ENCODE measurements around the gene UIMC1. TPM values are rescaled to one million over a fixed set of nuclear protein-coding genes. Genes with fewer than 3 reads are reported as not detected.
"Not testable (repeated sequence)": the region's sequence is repeated elsewhere in the genome, so short reads cannot be mapped to it uniquely, and the experiment has no call there.

UIMC1 gene
- total RNA-seq, 1 donor from 2014 or later = 70.6 TPM

DNA sequence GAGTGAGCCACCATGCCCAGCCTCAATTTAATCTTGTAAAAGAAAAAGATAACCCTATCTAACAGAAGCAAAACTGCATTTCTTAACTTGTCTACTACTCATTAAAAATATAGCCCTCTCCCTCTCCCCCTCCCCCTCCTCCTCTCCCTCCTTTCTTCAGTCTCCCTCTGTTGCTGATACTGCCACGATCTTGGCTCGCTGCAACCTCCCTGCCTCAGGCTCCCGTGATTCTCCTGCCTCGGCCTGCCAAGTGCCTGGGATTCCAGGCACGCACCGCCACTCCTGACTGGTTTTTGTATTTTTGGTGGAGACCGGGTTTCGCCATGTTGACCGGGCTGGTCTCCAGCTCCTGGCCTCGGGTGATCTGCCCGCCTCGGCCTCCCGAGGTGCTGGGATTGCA lies 23.5 kb downstream of the UIMC1 start:
- H3K9me3 Mint-ChIP-seq; H3K27me3 Mint-ChIP-seq (ENCODE audit: insufficient read depth); H3K4me3 Mint-ChIP-seq; intact Hi-C loops (cut with micrococcal nuclease); DNase-seq (ENCODE audit: low spot score): not testable (repeated sequence)
- Mint-ChIP-seq H3K27ac (peak overlapping the region; percentile 29), H3K36me3 (ENCODE audit: low read depth) (peaks cover 19% of the 10 kb centered on the region), H3K4me1 (ENCODE audit: low read depth) (peaks cover 11% of the 10 kb centered on the region)

DNA sequence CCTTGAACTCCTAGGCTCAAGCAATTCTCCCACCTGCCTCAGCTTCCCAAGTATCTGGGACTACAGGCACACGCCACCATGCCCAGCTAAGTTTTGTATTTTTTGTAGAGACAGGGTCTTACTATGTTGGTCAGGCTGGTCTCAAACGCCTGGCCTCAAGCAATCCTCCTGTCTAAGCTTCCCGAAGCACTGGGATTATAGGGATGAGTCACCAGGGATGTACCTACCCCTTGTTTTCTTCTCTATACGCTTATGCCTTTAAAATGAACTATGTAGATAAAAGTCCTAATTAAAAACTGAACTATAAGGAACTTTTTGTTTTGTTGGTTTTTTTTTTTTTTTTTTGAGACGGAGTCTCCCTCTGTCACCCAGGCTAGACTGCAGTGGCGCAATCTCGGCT lies 25.8 kb downstream of the UIMC1 start:
- no peak for DNase-seq (ENCODE audit: low spot score)
- H3K27ac Mint-ChIP-seq = no peak overlapping the region
- no peaks in the 10 kb centered on the region for H3K27me3 Mint-ChIP-seq (ENCODE audit: insufficient read depth)
- peaks cover 6% of the 10 kb centered on the region for H3K4me1 Mint-ChIP-seq (ENCODE audit: low read depth)
- intact Hi-C loops (cut with micrococcal nuclease) = no loop called here
- H3K4me3 Mint-ChIP-seq = no peak overlapping the region
- no peaks in the 10 kb centered on the region for H3K9me3 Mint-ChIP-seq
- peaks cover 22% of the 10 kb centered on the region for H3K36me3 Mint-ChIP-seq (ENCODE audit: low read depth)

- H3K27ac Mint-ChIP-seq = no peak overlapping the region
- DNase-seq (ENCODE audit: low spot score) = no peak
- intact Hi-C loops (cut with micrococcal nuclease) = no loop called here
- H3K4me1 Mint-ChIP-seq (ENCODE audit: low read depth) = no peaks in the 10 kb centered on the region
- H3K4me3 Mint-ChIP-seq = no peak overlapping the region
- H3K9me3 Mint-ChIP-seq = no peaks in the 10 kb centered on the region
- peaks cover 29% of the 10 kb centered on the region for H3K36me3 Mint-ChIP-seq (ENCODE audit: low read depth)
- no peaks in the 10 kb centered on the region for H3K27me3 Mint-ChIP-seq (ENCODE audit: insufficient read depth)
These were observed 26.9 kb downstream of the UIMC1 start for GRCh38 chr5:176979669-176980068.

GRCh38 chr5:176965633-176966032 lies 40.9 kb downstream of the UIMC1 start:
- H3K4me1 Mint-ChIP-seq (ENCODE audit: low read depth) = peaks cover 5% of the 10 kb centered on the region
- no peaks in the 10 kb centered on the region for H3K27me3 Mint-ChIP-seq (ENCODE audit: insufficient read depth)
- H3K4me3 Mint-ChIP-seq = no peak overlapping the region
- DNase-seq (ENCODE audit: low spot score) = no peak
- no peaks in the 10 kb centered on the region for H3K9me3 Mint-ChIP-seq
- H3K27ac Mint-ChIP-seq = no peak overlapping the region
- intact Hi-C loops (cut with micrococcal nuclease) = no loop called here
- peaks cover 37% of the 10 kb centered on the region for H3K36me3 Mint-ChIP-seq (ENCODE audit: low read depth)

GRCh38 chr5:176959051-176959450 lies 47.5 kb downstream of the UIMC1 start:
- no peak for DNase-seq (ENCODE audit: low spot score)

GRCh38 chr5:176956756-176957155 lies 49.8 kb downstream of the UIMC1 start:
- no peak for DNase-seq (ENCODE audit: low spot score)
- H3K27ac Mint-ChIP-seq = no peak overlapping the region
- H3K36me3 Mint-ChIP-seq (ENCODE audit: low read depth) = peaks cover 35% of the 10 kb centered on the region
- H3K4me1 Mint-ChIP-seq (ENCODE audit: low read depth) = peaks cover 5% of the 10 kb centered on the region
- H3K4me3 Mint-ChIP-seq = no peak overlapping the region
- H3K27me3 Mint-ChIP-seq (ENCODE audit: insufficient read depth) = no peaks in the 10 kb centered on the region
- intact Hi-C loops (cut with micrococcal nuclease) = no loop called here
- H3K9me3 Mint-ChIP-seq = no peaks in the 10 kb centered on the region

More at GRCh38 chr5:176959051-176959450, 47.5 kb downstream of the UIMC1 start:
- no peak overlapping the region for H3K4me3 Mint-ChIP-seq
- H3K27ac Mint-ChIP-seq = no peak overlapping the region
- H3K9me3 Mint-ChIP-seq = no peaks in the 10 kb centered on the region
- peaks cover 5% of the 10 kb centered on the region for H3K4me1 Mint-ChIP-seq (ENCODE audit: low read depth)
- H3K27me3 Mint-ChIP-seq (ENCODE audit: insufficient read depth) = no peaks in the 10 kb centered on the region
- intact Hi-C loops (cut with micrococcal nuclease) = loop anchor here (2.0 kb wide), 2 partner anchors 146 to 300 kb away; no protein-coding TSS in a partner anchor
- H3K36me3 Mint-ChIP-seq (ENCODE audit: low read depth) = peaks cover 32% of the 10 kb centered on the region

DNA sequence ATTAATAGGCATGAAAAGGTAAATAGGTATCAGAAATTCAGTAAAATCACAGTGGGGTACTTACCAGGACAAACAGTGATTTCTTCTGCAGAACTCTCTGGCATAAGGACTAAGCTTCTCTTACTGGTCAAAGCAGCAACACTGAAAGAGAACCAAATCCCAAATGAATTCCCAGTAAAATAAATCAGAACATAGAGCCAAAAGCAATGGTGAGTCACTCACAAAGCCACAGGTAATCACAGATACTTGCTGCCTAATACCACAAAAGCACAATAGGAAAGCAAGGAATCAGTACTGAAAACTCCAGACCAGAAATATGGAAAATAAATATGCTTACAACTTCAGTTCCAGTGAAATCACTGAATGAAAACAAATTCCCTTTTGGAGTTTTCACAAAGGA lies 50.7 kb downstream of the UIMC1 start:
- H3K27ac Mint-ChIP-seq = no peak overlapping the region
- H3K27me3 Mint-ChIP-seq (ENCODE audit: insufficient read depth) = no peaks in the 10 kb centered on the region
- H3K4me3 Mint-ChIP-seq = no peak overlapping the region
- no peaks in the 10 kb centered on the region for H3K9me3 Mint-ChIP-seq
- no peak for DNase-seq (ENCODE audit: low spot score)
- H3K4me1 Mint-ChIP-seq (ENCODE audit: low read depth) = peaks cover 5% of the 10 kb centered on the region
- H3K36me3 Mint-ChIP-seq (ENCODE audit: low read depth) = peaks cover 40% of the 10 kb centered on the region
- intact Hi-C loops (cut with micrococcal nuclease) = no loop called here

DNA sequence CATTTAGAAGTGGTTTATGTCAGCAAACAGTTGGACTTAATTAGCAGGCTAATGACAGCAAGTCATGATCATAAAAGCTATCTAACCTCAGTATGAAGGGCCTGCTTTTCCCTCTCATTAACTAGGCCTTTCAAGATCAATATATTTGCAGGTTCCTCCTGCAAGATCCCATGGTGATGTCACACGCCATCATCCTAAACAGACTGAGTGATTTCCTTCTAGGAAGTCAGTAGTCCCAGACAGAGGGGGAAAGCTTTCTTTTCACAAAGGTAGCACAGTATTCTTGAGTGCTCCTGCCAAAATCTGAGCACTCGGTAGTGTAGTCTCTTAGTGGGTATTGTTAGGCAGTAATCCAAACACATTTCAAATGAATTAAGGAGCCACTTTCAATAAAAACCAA lies 52.5 kb downstream of the UIMC1 start:
- no peak overlapping the region for H3K27ac Mint-ChIP-seq
- no peaks in the 10 kb centered on the region for H3K9me3 Mint-ChIP-seq
- H3K27me3 Mint-ChIP-seq (ENCODE audit: insufficient read depth) = no peaks in the 10 kb centered on the region
- H3K36me3 Mint-ChIP-seq (ENCODE audit: low read depth) = peaks cover 42% of the 10 kb centered on the region
- no peak for DNase-seq (ENCODE audit: low spot score)
- H3K4me1 Mint-ChIP-seq (ENCODE audit: low read depth) = peaks cover 2% of the 10 kb centered on the region
- intact Hi-C loops (cut with micrococcal nuclease) = no loop called here
- H3K4me3 Mint-ChIP-seq = no peak overlapping the region

- H3K4me3 Mint-ChIP-seq = no peak overlapping the region
- peaks cover 44% of the 10 kb centered on the region for H3K36me3 Mint-ChIP-seq (ENCODE audit: low read depth)
- no peaks in the 10 kb centered on the region for H3K9me3 Mint-ChIP-seq
- H3K4me1 Mint-ChIP-seq (ENCODE audit: low read depth) = peaks cover 4% of the 10 kb centered on the region
- intact Hi-C loops (cut with micrococcal nuclease) = no loop called here
- H3K27me3 Mint-ChIP-seq (ENCODE audit: insufficient read depth) = no peaks in the 10 kb centered on the region
- DNase-seq (ENCODE audit: low spot score) = no peak
- H3K27ac Mint-ChIP-seq = no peak overlapping the region
These were observed 53.9 kb downstream of the UIMC1 start for GRCh38 chr5:176952531-176953193.

DNA sequence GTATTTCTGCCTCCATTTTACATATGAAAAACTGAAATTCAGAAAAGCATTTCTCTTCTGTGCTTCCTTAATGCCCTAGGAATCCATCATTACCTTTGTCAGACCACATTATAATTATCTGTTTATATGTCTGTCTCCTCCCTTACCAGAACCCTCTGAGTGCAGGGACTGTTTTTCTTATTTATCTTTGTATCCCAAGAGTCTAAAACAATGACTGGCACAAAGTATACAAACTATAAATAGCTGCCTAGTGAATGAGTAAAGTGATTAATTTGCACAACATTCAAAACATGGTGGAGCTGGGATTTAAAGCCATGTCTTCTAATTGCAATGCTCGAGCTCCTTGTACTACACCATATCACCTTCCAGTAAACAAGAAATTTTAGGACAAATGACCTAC lies 58.1 kb downstream of the UIMC1 start:
- Mint-ChIP-seq H3K9me3 (no peaks in the 10 kb centered on the region), H3K4me3 (no peak overlapping the region), H3K36me3 (ENCODE audit: low read depth) (peaks cover 33% of the 10 kb centered on the region), H3K27me3 (ENCODE audit: insufficient read depth) (no peaks in the 10 kb centered on the region), H3K27ac (no peak overlapping the region), H3K4me1 (ENCODE audit: low read depth) (peaks cover 4% of the 10 kb centered on the region)
- DNase-seq (ENCODE audit: low spot score) = no peak
- intact Hi-C loops (cut with micrococcal nuclease) = no loop called here

GRCh38 chr5:176947847-176948246 lies 58.7 kb downstream of the UIMC1 start:
- H3K36me3 Mint-ChIP-seq (ENCODE audit: low read depth) = peaks cover 35% of the 10 kb centered on the region
- H3K4me1 Mint-ChIP-seq (ENCODE audit: low read depth) = peaks cover 4% of the 10 kb centered on the region
- no peak overlapping the region for H3K4me3 Mint-ChIP-seq
- no peak overlapping the region for H3K27ac Mint-ChIP-seq
- intact Hi-C loops (cut with micrococcal nuclease) = no loop called here
- H3K9me3 Mint-ChIP-seq = no peaks in the 10 kb centered on the region
- no peaks in the 10 kb centered on the region for H3K27me3 Mint-ChIP-seq (ENCODE audit: insufficient read depth)
- no peak for DNase-seq (ENCODE audit: low spot score)

DNA sequence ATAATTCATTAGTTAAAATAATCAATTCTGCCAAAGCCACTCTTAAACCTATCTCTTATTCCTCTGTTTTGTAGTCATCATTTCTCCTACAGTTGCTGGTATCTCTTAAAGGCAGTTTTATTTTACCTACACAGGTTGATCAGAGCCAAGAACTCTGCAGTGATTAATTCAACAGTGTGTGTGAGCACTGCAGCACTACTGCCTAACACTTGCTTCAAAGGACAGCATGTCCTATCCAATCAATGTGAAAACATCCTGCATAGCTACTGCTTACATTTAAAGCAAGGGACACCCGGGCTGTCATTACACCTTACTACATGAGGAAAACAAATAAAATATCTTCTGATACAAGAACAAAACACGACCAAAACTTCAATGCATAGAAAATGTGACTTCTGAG lies 62.3 kb downstream of the UIMC1 start:
- Mint-ChIP-seq H3K4me3 (no peak overlapping the region), H3K4me1 (ENCODE audit: low read depth) (peaks cover 4% of the 10 kb centered on the region), H3K9me3 (no peaks in the 10 kb centered on the region), H3K27ac (no peak overlapping the region), H3K36me3 (ENCODE audit: low read depth) (peaks cover 29% of the 10 kb centered on the region), H3K27me3 (ENCODE audit: insufficient read depth) (no peaks in the 10 kb centered on the region)
- no peak for DNase-seq (ENCODE audit: low spot score)
- intact Hi-C loops (cut with micrococcal nuclease) = no loop called here

DNA sequence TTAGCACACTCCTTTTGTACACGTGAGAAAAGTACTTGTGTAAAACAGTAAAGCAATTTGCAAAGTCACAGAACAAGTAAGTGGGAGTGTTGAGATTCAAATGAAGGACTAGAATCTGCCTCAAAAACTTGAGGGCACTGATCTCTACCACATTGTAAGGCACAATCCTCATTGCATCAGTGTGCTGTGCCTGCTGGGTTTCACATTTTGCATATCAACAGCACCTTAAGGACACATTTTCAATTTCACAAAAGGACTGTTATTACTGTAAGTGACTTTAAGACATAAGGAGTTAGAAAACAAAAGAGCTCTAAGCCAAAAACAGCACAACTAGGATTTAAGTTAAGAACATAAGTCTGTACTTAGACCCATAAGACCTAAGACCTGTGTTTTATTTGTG lies 62.8 kb downstream of the UIMC1 start:
- H3K36me3 Mint-ChIP-seq (ENCODE audit: low read depth) = peaks cover 27% of the 10 kb centered on the region
- H3K27me3 Mint-ChIP-seq (ENCODE audit: insufficient read depth) = no peaks in the 10 kb centered on the region
- DNase-seq (ENCODE audit: low spot score) = no peak
- intact Hi-C loops (cut with micrococcal nuclease) = no loop called here
- no peak overlapping the region for H3K4me3 Mint-ChIP-seq
- no peaks in the 10 kb centered on the region for H3K9me3 Mint-ChIP-seq
- H3K27ac Mint-ChIP-seq = no peak overlapping the region
- peaks cover 4% of the 10 kb centered on the region for H3K4me1 Mint-ChIP-seq (ENCODE audit: low read depth)

DNA sequence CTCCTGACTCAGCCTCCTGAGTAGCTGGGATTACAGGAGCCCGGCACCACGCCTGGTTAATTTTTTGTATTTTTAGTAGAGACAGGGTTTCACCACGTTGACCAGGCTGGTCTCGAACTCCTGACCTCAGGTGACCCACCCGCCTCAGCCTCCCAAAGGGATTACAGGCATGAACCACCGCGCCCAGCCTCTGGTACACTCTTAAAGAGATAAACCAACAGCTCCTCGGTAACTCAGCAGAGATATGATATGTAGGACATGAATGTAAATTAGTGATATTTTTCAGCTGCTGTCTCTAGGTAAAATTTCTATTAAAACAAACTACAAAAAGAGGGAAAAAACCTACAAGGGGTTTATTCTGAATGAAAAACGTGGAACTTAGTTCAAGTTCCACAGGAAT lies 64.6 kb downstream of the UIMC1 start:
- H3K4me3 Mint-ChIP-seq = no peak overlapping the region
- no peaks in the 10 kb centered on the region for H3K9me3 Mint-ChIP-seq
- H3K27me3 Mint-ChIP-seq (ENCODE audit: insufficient read depth) = no peaks in the 10 kb centered on the region
- peaks cover 25% of the 10 kb centered on the region for H3K36me3 Mint-ChIP-seq (ENCODE audit: low read depth)
- intact Hi-C loops (cut with micrococcal nuclease) = no loop called here
- no peak overlapping the region for H3K27ac Mint-ChIP-seq
- no peaks in the 10 kb centered on the region for H3K4me1 Mint-ChIP-seq (ENCODE audit: low read depth)
- no peak for DNase-seq (ENCODE audit: low spot score)
